SK-N-MC (cell line): ENCODE results near the gene AUTS2.

Experiments
- EZH2 ChIP-seq: fragments of 200-600 bp; sonication (generic); IDR thresholded peaks from one replicate; pipeline ENCODE4 v1.6.1; 2017; ENCODE audit warnings: antibody characterized with exemption
- POLR2AphosphoS5 ChIP-seq: IDR thresholded peaks from 2 replicates; pipeline ENCODE4 v1.6.1; 2012; ENCODE audit warnings: mild to moderate bottlenecking, low read depth, low read length, borderline replicate concordance

- TF ChIP-seq EZH2 = no peak
- TF ChIP-seq POLR2AphosphoS5 = no peak
These were observed 1132.3 kb downstream of the AUTS2 start for GRCh38 chr7:70730451-70731110.
